ENCODE measurements around the gene YIPF4.
"Not testable (repeated sequence)": the region's sequence is repeated elsewhere in the genome, so short reads cannot be mapped to it uniquely, and the experiment has no call there.

YIPF4 gene

GRCh38 chr2:32277363-32277673, 386 bp upstream of the YIPF4 start:
- peak overlapping the region; percentile 97 for H3K4me3 ChIP-seq (ENCODE audit: control insufficient read depth, low read depth, low read length)
- DNase-seq (ENCODE audit: low read depth): no peak
- TF ChIP-seq, protein P1, sequence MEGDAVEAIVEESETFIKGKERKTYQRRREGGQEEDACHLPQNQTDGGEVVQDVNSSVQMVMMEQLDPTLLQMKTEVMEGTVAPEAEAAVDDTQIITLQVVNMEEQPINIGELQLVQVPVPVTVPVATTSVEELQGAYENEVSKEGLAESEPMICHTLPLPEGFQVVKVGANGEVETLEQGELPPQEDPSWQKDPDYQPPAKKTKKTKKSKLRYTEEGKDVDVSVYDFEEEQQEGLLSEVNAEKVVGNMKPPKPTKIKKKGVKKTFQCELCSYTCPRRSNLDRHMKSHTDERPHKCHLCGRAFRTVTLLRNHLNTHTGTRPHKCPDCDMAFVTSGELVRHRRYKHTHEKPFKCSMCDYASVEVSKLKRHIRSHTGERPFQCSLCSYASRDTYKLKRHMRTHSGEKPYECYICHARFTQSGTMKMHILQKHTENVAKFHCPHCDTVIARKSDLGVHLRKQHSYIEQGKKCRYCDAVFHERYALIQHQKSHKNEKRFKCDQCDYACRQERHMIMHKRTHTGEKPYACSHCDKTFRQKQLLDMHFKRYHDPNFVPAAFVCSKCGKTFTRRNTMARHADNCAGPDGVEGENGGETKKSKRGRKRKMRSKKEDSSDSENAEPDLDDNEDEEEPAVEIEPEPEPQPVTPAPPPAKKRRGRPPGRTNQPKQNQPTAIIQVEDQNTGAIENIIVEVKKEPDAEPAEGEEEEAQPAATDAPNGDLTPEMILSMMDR (conservative IDR thresholded peaks at IDR 0.05; ENCODE audit: control insufficient read depth, insufficient read depth, low read depth, low read length): no peak

DNA sequence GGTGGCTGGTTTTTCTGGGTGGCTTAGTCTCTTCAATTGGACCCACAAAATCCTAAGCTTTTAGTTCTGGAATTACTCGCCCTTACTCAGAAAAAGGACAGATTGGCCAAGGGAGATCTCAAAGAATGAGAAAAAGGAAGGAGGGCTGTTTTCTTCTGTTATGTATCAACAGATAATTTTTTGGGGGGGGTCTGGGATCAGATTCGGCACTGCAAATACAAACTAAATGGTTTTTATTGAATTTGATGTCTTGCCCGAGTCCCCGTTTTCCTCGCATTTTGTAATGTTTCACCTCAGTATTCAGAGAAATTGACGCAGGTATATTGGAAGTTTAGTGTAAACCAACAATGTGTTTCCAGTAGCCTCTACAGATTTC, 762 bp downstream of the YIPF4 start:
- TF ChIP-seq, protein P1 (conservative IDR thresholded peaks at IDR 0.05; ENCODE audit: control insufficient read depth, insufficient read depth, low read depth, low read length): no peak
- no peak for DNase-seq (ENCODE audit: low read depth)

GRCh38 chr2:32284321-32284720, 6.6 kb downstream of the YIPF4 start:
- no peak overlapping the region for H3K4me3 ChIP-seq (ENCODE audit: control insufficient read depth, low read depth, low read length)
- TF ChIP-seq, protein P1 (conservative IDR thresholded peaks at IDR 0.05; ENCODE audit: control insufficient read depth, insufficient read depth, low read depth, low read length): no peak
- DNase-seq (ENCODE audit: low read depth): no peak

More for the DNA sequence above, 762 bp downstream of the YIPF4 start:
- H3K4me3 ChIP-seq (ENCODE audit: control insufficient read depth, low read depth, low read length): peak overlapping the region; percentile 97

DNA sequence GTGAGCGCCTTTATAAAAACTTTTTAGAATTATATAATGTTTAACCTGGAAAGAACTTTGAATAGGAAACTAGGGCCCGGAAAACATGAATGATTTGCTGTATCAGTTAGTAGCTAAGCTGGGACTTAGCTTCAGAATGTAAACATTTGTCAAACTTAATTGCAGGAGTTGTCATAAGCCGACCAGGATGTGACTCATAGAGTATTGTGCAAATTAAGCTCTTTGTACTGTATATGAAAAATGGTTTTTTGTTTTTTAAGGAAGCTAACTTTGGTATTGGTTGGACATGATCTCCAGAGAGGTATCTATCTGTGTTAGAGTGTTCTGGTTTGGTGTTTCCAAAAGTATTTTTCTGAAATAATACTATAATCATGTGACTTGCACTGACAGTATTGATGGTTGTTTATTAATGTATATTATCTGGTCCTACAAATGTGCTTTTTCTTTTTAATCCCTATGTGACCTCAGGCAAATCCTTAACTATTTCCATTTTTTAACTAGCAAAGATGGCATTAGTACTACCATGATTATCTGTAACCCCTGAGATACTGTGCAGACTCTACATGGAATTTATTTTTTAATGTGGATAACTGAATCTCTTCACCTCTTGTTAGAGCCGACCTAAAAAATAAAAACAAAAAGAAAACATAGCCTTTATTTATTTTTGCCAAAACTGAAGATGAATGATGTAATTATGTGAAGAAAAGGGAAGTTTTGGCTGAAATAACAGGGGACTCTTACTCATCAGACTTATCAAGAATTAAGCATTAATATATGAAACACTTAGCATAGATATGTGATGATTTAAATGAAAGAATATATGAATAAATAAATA, 11.7 kb downstream of the YIPF4 start:
- H3K4me3 ChIP-seq (ENCODE audit: control insufficient read depth, low read depth, low read length): no peak overlapping the region
- TF ChIP-seq, protein P1 (conservative IDR thresholded peaks at IDR 0.05; ENCODE audit: control insufficient read depth, insufficient read depth, low read depth, low read length): no peak
- DNase-seq (ENCODE audit: low read depth): peak; percentile 77

GRCh38 chr2:32290000-32290339, 12.3 kb downstream of the YIPF4 start:
- TF ChIP-seq, protein P1 (conservative IDR thresholded peaks at IDR 0.05; ENCODE audit: control insufficient read depth, insufficient read depth, low read depth, low read length): no peak
- no peak overlapping the region for H3K4me3 ChIP-seq (ENCODE audit: control insufficient read depth, low read depth, low read length)
- DNase-seq (ENCODE audit: low read depth): no peak

- DNase-seq (ENCODE audit: low read depth): no peak
- TF ChIP-seq, protein P1 (conservative IDR thresholded peaks at IDR 0.05; ENCODE audit: control insufficient read depth, insufficient read depth, low read depth, low read length): no peak
- no peak overlapping the region for H3K4me3 ChIP-seq (ENCODE audit: control insufficient read depth, low read depth, low read length)
Observed at GRCh38 chr2:32291746-32292145, 14.0 kb downstream of the YIPF4 start.

DNA sequence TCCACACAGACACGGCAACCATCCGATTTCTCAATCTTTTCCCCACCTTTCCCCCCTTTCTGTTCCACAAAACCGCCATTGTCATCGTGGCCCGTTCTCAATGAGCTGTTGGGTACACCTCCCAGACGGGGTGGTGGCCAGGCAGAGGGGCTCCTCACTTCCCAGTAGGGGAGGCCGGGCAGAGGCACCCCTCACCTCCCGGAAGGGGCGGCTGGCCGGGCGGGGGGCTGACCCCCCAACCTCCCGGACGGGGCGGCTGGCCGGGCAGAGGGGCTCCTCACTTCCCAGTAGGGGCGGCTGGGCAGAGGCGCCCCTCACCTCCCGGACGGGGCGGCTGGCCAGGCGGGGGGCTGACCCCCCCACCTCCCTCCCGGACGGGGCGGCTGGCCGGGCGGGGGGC, 15.8 kb downstream of the YIPF4 start:
- H3K4me3 ChIP-seq (ENCODE audit: control insufficient read depth, low read depth, low read length); DNase-seq (ENCODE audit: low read depth): not testable (repeated sequence)

DNA sequence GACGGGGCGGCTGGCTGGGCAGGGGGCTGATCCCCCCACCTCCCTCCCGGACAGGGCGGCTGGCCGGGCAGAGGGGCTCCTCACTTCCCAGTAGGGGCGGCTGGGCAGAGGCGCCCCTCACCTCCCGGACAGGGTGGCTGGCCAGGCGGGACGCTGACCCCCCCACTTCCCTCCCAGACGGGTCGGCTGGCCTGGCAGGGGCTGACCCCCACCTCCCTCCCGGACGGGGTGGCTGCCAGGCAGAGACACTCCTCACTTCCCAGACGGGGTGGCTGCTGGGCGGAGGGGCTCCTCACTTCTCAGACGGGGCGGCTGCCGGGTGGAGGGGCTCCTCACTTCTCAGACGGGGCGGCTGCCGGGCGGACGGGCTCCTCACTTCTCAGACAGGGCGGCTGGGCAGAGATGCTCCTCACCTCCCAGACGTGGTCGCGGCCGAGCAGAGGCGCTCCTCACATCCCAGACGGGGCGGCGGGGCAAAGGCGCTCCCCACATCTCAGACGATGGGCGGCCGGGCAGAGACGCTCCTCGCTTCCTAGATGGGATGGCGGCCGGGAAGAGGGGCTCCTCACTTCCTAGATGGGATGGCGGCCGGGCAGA, 16.4 kb downstream of the YIPF4 start:
- not testable (repeated sequence) for DNase-seq (ENCODE audit: low read depth); H3K4me3 ChIP-seq (ENCODE audit: control insufficient read depth, low read depth, low read length)

Data from fibroblast of mammary gland (primary cell).